HCT116 (cell line): ENCODE data around the gene OTOP1. TPM values are rescaled to one million over a fixed set of nuclear protein-coding genes. Genes with fewer than 3 reads are reported as not detected.
"Not testable (repeated sequence)": the region's sequence is repeated elsewhere in the genome, so short reads cannot be mapped to it uniquely, and the experiment has no call there.

Experiments
- ATAC-seq: fragments of 200-7000 bp; cut with Tn5 transposase; 2 replicates; pipeline ENCODE4 v1.9.1; 2020; ENCODE audit warnings: mild to moderate bottlenecking, moderate library complexity
- BruUV-seq: library from RNA; stranded (reverse); fragments of 400-500 nt; replicated peaks from 2 replicates; lab custom pipeline; 2021; lab: Mats Ljungman, UMichigan
- CTCF ChIA-PET: fragments of 300-600 bp; sonication (Branson Sonifier 250); formaldehyde crosslinking; loops from one replicate; lab custom pipeline; 2021; ENCODE audit warnings: antibody characterized with exemption; lab: Charles Lee
- POLR2A ChIA-PET: fragments of 300-600, 350-600 bp; sonication (Branson Sonifier 250); formaldehyde crosslinking; loops from one replicate; lab custom pipeline; 2021; ENCODE audit warnings: antibody characterized with exemption; lab: Charles Lee
- RAD21 ChIA-PET, 2 experiments: fragments of 300-600 bp; sonication (Branson Sonifier 250); formaldehyde crosslinking; loops; one replicate each; lab custom pipeline; 2023; ENCODE audit warnings: low total read pairs in 2 of 2; ENCODE audit not compliant: uncharacterized antibody in 2 of 2, unreplicated experiment in 2 of 2, low non-redundant PET in 1 of 2; lab: Charles Lee
- DNase-seq: peaks from one replicate; pipeline ENCODE4 v3.0.0-alpha.2; 2010; ENCODE audit warnings: low read depth, low spot score
- H2AFZ ChIP-seq: fragments of 200-600 bp; shearing (Covaris generic), sonication (generic); 2 replicates; pipeline ENCODE4 v1.6.1; 2017; ENCODE audit warnings: low read depth, mixed run types, mixed read lengths, antibody characterized with exemption, low read length; ENCODE audit not compliant: poor library complexity, severe bottlenecking
- H3K27ac ChIP-seq: 2 replicates; pipeline ENCODE4 v1.5.1; 2012; ENCODE audit warnings: low read depth, low read length
- H3K27me3 ChIP-seq: fragments of 200-600 bp; sonication (generic); 2 replicates; pipeline ENCODE4 v1.6.1; 2016; ENCODE audit warnings: mixed run types, low read length, mixed read lengths; ENCODE audit not compliant: insufficient read depth
- H3K36me3 ChIP-seq, 2 experiments: fragments of 200-500 bp in 1 of 2; fragments of 200-600 bp in 1 of 2; sonication (Bioruptor generic) in 1 of 2; sonication (generic) in 1 of 2; 2 replicates each; pipeline versions ENCODE4 v1.5.1 to v1.6.1; 2014 to 2016; ENCODE audit warnings: low read length in 2 of 2, inconsistent platforms in 1 of 2, mixed read lengths in 1 of 2, mixed run types in 1 of 2; ENCODE audit not compliant: insufficient read depth in 2 of 2, control insufficient read depth in 1 of 2
- H3K4me1 ChIP-seq, 2 experiments: fragments of 200-600 bp in 1 of 2; sonication (generic) in 1 of 2; 2 replicates each; pipeline versions ENCODE4 v1.5.1 to v1.6.1; 2012 to 2017; ENCODE audit warnings: low read length in 2 of 2, inconsistent platforms in 1 of 2, mild to moderate bottlenecking in 1 of 2, mixed read lengths in 1 of 2, mixed run types in 1 of 2, moderate library complexity in 1 of 2; ENCODE audit not compliant: insufficient read depth in 2 of 2, control insufficient read depth in 1 of 2
- H3K4me2 ChIP-seq: fragments of 200-600 bp; sonication (generic); 2 replicates; pipeline ENCODE4 v1.6.1; 2017; ENCODE audit warnings: mixed run types, low read length, mixed read lengths
- H3K4me3 ChIP-seq, 2 experiments: fragments of 200-600 bp in 1 of 2; sonication (generic) in 1 of 2; replicated peaks in 1 of 2; 2 replicates each; pipeline ENCODE4 v1.5.1; 2011 to 2016; ENCODE audit warnings: low read length in 2 of 2, control low read depth in 1 of 2, low read depth in 1 of 2, mild to moderate bottlenecking in 1 of 2, mixed read lengths in 1 of 2, mixed run types in 1 of 2
- H3K79me2 ChIP-seq: fragments of 200-600 bp; sonication (generic); 2 replicates; pipeline ENCODE4 v1.6.1; 2017; ENCODE audit warnings: mild to moderate bottlenecking, mixed run types, low read length, moderate library complexity, mixed read lengths; ENCODE audit not compliant: insufficient read depth
- H3K9ac ChIP-seq: fragments of 200-600 bp; sonication (generic); 2 replicates; pipeline ENCODE4 v1.6.1; 2016; ENCODE audit warnings: low read length, mixed read lengths
- H3K9me2 ChIP-seq: fragments of 200-600 bp; sonication (generic), shearing (Covaris generic); 2 replicates; pipeline ENCODE4 v1.6.1; 2017; ENCODE audit warnings: mixed run types, mild to moderate bottlenecking, moderate library complexity; ENCODE audit not compliant: insufficient read depth
- H3K9me3 ChIP-seq, 2 experiments: fragments of 200-500 bp in 1 of 2; fragments of 200-600 bp in 1 of 2; sonication (Bioruptor generic) in 1 of 2; sonication (generic) in 1 of 2; 2 replicates each; pipeline ENCODE4 v1.6.1; 2014 to 2017; ENCODE audit warnings: low read length in 2 of 2, mixed read lengths in 2 of 2, inconsistent platforms in 1 of 2, low read depth in 1 of 2, mild to moderate bottlenecking in 1 of 2, mixed run types in 1 of 2, moderate library complexity in 1 of 2; ENCODE audit not compliant: control insufficient read depth in 1 of 2, insufficient read depth in 1 of 2
- H4K20me1 ChIP-seq: fragments of 200-600 bp; sonication (generic), shearing (Covaris generic); 2 replicates; pipeline ENCODE4 v1.6.1; 2017; ENCODE audit warnings: mixed run types, mild to moderate bottlenecking, moderate library complexity; ENCODE audit not compliant: insufficient read depth
- CBX3 ChIP-seq: IDR thresholded peaks from 2 replicates; pipeline ENCODE4 v1.6.1; 2012; ENCODE audit warnings: low read depth
- CEBPB ChIP-seq: IDR thresholded peaks from 2 replicates; pipeline ENCODE4 v1.6.1; 2012; ENCODE audit warnings: low read depth
- ELF1 ChIP-seq: IDR thresholded peaks from 2 replicates; pipeline ENCODE4 v1.6.1; 2012; ENCODE audit warnings: low read depth, borderline replicate concordance
- EZH2 ChIP-seq: fragments of 200-600 bp; sonication (generic); IDR thresholded peaks from 2 replicates; pipeline ENCODE4 v1.6.1; 2017; ENCODE audit warnings: antibody characterized with exemption, mixed run types
- JUND ChIP-seq: IDR thresholded peaks from 2 replicates; pipeline ENCODE4 v1.6.1; 2012
- ZFX ChIP-seq: fragments of 450-650 bp; IDR thresholded peaks from 2 replicates; pipeline ENCODE4 v1.6.1; 2017
- intact Hi-C: fragments of 100-400 bp; cut with micrococcal nuclease; formaldehyde crosslinking; loops from 2 replicates; pipeline ENCODE4 v1.10.0; 2022
- total RNA-seq: library from RNA; stranded (reverse); gene quantifications from one replicate; pipeline ENCODE4 v1.2.1, GENCODE V29; 2021; ENCODE audit not compliant: unreplicated experiment
- TF ChIP-seq, protein P1 (sequence below): IDR thresholded peaks from 2 replicates; pipeline ENCODE4 v1.6.1; 2012

The OTOP1 gene
- total RNA-seq, 1 experiment from 2014 or later, result not detected

DNA sequence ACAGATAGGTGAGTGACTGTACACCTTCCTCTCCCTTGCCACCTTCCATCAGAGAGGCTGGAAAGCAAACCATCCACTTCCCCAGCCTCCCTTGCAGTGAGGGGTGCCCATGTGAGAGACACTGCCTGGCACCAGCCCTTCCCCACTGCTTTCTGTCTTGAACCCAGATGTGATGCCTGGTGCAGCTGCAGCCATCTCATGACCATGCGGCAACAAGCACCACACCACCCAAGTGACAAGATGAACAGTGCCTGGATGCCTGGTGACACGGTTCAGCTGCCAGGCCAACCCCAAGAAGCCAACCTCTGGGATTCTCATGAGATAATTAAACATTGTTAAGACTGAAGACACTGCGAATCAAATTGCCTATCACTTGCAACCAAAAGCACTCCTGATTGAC, 31.4 kb downstream of the OTOP1 start:
- H3K36me3 ChIP-seq, result no peaks in the 10 kb centered on the region
- no TSS peak for BruUV-seq
- H3K4me3 ChIP-seq, result no peak overlapping the region

GRCh38 chr4:4188557-4188956, 38.2 kb downstream of the OTOP1 start:
- BruUV-seq, H3K9ac ChIP-seq, H3K4me3 ChIP-seq, POLR2A ChIA-PET, H3K79me2 ChIP-seq, H3K4me2 ChIP-seq, intact Hi-C loops, H3K4me1 ChIP-seq, H3K9me3 ChIP-seq, DNase-seq, RAD21 ChIA-PET, H3K9me2 ChIP-seq, H4K20me1 ChIP-seq, H3K27me3 ChIP-seq, CTCF ChIA-PET, H2AFZ ChIP-seq, H3K27ac ChIP-seq, ATAC-seq, H3K36me3 ChIP-seq: not testable (repeated sequence)

More for the DNA sequence above, 31.4 kb downstream of the OTOP1 start:
- Histone ChIP-seq H3K9me3 (no peaks in the 10 kb centered on the region), H2AFZ (no peak overlapping the region), H3K27me3 (no peaks in the 10 kb centered on the region), H3K9ac (no peak overlapping the region), H4K20me1 (no peaks in the 10 kb centered on the region), H3K9me2 (no peaks in the 10 kb centered on the region), H3K27ac (no peak overlapping the region), H3K4me2 (no peak overlapping the region), H3K79me2 (no peaks in the 10 kb centered on the region), H3K4me1 (no peaks in the 10 kb centered on the region)
- ChIA-PET RAD21 (no interaction called here), CTCF (no interaction called here), POLR2A (no interaction called here)
- no peak for DNase-seq
- TF ChIP-seq ZFX, result no peak
- no peak for TF ChIP-seq ELF1
- TF ChIP-seq, protein P1, sequence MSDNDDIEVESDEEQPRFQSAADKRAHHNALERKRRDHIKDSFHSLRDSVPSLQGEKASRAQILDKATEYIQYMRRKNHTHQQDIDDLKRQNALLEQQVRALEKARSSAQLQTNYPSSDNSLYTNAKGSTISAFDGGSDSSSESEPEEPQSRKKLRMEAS, result no peak
- TF ChIP-seq CEBPB, result no peak
- no peak for TF ChIP-seq CBX3
- no peak for TF ChIP-seq JUND
- no peak for TF ChIP-seq EZH2
- intact Hi-C loops, result no loop called here
- no peak for ATAC-seq
